ENCODE data around the gene ADGRG7.
"Not testable (repeated sequence)": the region's sequence is repeated elsewhere in the genome, so short reads cannot be mapped to it uniquely, and the experiment has no call there.

Gene ADGRG7

DNA sequence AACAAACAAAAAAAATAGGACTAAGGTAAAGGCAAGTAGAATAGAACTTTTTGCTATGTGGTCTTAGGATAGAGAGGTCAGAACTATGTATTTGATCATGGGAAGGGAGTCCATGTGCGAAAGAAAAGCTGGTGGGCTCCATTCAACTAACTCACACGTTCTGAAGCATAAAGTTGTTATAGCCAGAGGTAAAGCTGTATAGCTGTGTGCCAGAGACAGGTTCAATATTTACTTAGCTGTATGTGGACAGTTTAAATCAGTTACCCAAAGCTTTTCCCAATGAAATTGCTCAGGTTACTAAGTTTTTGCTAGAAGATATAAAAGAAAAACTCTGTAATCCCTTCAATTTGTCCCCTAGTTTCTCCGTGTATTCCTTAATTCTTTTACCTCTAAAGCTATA lies 37.8 kb downstream of the ADGRG7 start:
- no peak for DNase-seq

- no peak for DNase-seq
Observed at GRCh38 chr3:100647657-100648056, 38.3 kb downstream of the ADGRG7 start.

DNA sequence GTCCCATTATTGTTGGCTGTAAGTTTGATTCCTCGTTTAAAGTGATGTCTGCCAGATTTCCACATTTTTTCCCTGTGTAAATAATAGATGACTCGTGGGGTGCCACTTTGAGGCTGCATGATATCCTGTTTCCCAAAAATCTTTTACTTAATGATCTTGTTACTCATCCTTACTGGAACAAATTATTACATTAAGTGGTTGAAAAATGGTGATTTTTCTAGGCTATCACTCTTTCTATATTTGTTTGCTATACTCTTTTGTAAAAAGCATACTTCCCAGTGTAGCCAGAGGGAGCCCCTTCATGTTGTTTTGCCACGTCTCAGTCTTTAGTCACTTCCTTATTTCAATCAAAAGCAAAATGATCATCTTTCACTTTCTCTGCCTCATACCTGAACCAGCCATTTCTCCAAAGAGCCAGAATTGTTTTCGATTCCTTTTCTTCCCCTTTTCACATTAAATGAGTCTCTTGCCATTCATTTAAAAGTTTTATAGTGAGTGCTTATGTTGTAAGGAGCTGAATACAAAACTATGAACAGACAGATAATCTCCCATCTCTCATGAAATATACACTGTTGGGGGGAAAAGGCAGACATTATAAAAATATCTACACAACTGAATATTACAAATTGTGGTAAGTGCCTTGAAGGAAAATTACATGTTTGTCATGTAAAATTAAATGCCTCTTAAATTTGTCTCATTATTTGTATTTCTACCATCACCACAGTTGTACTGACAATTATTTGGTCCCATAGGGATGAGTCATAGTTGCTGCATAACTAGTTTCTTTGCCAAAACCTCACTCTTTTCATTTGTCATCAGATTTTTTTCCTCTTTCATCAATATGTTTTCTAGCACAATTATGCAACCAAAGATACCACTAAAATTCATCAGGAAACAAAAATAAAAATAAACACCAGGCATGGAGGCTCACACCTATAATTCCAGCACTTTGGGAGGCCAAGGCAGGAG lies 41.5 kb downstream of the ADGRG7 start:
- peak in 1 of 2 donors; percentile 11 for DNase-seq

GRCh38 chr3:100653604-100654294 lies 44.3 kb downstream of the ADGRG7 start:
- no peak for DNase-seq

DNA sequence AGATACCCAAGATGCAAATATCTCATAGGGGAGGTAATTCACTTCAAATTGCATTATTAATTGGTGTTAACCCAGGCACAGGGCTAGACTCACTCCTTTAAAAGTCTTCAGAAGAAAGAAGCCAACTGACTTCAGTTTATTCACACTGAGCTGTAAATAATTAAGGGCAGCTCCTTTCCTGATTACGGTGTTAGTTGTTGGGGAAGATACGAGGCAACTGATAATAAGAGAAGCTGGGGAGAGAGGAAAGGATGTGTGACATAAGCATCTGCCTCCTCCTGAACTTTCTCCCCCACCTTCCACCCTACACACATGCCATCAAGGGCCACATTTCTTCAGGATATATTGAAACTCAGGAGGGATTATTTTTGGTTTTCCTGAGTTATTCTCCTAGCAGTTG lies 47.5 kb downstream of the ADGRG7 start:
- DNase-seq, result no peak

DNA sequence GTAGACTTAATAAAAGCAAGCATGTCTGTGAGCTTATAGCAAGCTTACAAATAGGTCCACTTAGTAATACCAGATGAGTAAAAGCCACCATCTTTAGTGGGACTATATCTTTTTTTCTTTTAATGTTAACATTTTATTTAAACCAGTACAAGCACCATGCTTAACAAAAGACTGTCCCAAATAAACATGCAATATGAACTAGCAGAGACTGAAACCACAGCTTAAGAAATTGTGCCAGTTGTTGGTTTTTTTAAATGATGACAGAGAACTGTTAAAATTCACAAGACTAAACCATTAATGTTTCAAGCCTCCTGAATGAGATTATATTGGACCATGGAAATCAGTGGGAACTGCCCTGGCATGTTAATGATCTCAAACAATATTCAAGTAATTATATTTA lies 51.9 kb downstream of the ADGRG7 start:
- not testable (repeated sequence) for DNase-seq

DNA sequence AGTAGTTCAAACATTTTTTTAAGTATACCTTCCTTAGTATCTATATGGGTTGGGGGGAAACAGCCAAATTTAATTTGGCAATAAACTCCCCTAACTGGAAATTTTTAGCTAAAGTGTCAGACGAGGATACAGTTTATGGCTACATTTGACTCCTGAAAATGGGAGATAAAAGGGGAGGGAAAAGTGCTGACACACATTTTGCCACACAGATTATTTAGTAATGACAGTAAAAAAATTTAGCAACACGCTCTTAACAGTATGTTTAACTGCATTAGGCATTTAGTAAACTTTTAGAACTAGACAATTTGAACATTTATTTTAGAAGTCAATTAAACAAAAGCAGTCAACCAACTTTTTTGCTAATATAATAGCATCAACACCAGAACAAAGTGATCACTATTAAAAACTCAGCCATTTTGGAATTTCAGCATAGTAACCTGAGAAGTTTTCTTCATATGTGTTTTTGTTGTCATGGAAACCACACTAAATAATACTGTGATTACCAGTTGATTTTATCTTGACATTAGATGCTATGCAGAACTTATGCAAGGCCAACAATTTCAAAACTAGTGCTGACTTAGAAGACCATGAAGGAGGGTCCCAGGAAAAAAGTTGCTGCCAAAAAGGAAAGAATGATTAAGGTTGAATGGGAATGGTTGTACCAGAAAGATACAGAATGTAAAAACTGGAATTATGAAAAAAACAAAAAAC lies 52.9 kb downstream of the ADGRG7 start:
- no peak for DNase-seq

GRCh38 chr3:100665230-100665629 lies 55.8 kb downstream of the ADGRG7 start:
- peak in 1 of 2 donors; percentile 25 for DNase-seq

DNA sequence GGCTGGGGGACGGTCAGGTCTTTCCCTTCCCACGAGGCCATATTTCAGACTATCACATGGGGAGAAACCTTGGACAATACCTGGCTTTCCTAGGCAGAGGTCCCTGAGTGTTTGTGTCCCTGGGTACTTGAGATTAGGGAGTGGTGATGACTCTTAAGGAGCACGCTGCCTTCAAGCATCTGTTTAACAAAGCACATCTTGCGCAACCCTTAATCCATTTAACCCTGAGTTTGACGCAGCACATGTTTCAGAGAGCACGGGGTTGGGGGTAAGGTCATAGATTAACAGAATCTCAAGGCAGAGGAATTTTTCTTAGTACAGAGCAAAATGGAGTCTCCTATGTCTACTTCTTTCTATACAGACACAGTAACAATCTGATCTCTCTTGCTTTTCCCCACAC lies 57.3 kb downstream of the ADGRG7 start:
- DNase-seq, result not testable (repeated sequence)

GRCh38 chr3:100667316-100667715 lies 57.9 kb downstream of the ADGRG7 start:
- DNase-seq, result not testable (repeated sequence)

GRCh38 chr3:100670995-100671394 lies 61.6 kb downstream of the ADGRG7 start:
- not testable (repeated sequence) for DNase-seq

- DNase-seq, result no peak
Observed at GRCh38 chr3:100681496-100681895, 72.1 kb downstream of the ADGRG7 start.

GRCh38 chr3:100682056-100682853 lies 72.9 kb downstream of the ADGRG7 start:
- no peak for DNase-seq

DNA sequence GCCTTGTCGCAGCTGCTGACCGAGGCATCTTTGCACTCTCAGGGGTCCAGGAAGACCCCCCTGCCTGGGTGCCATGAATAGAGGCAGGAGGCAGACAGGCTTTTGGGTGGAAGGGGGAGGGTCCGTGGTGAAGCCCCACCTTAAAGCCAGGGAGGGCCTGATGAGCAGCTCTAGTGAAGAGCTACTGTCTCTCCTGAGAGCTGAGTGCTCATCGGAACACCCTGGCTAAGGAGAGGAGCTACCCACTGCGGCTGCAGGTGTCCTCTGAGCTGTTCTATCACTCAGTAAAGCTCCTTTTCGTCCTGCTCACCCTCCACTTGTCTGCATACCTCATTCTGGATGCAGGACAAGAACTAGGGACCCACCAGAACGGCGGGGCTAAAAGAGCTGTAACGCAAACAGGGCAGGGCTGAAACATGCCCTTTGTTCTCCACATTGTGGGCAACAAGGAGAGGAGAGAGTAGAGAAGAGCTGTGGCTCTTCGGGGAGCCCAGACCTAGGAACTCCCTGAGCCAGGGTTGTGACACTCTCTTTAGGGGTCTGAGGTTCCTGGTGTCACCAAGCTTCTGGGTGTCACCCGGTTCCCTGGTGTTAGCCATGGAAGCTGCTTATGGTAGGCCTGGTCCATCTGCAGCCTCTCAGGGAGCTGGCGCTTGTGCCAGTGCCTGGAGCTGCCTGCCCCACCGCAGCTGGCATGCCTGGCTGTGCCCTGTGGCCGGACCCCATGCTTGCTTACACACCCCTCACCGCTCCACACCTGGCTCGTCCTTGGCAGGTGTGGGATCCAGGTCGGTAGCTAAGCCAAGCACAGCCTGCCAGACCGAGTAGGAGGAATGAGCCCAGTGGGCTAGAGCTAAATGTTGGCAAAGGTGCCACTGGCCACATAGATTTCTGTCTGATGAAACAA lies 73.7 kb downstream of the ADGRG7 start:
- no peak for DNase-seq

DNA sequence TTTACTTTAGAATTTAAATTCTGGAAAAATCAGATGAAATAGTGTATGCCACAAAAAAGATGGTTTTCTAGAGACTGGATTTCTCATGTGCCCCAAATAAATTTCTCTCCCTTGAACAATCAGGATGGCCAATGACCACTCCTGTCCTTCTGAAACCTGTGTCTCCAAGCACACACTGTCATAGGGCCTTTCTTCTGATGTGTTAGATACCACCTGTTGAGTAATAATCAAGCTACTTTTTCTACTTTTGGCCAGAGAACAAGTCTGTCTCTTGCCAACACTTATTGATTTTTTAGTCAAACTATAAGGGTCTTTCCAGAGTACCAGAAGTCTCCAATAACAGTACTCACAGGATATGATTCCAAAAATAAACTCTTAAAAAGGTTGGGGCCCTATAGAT lies 83.8 kb downstream of the ADGRG7 start:
- DNase-seq, result no peak

DNA sequence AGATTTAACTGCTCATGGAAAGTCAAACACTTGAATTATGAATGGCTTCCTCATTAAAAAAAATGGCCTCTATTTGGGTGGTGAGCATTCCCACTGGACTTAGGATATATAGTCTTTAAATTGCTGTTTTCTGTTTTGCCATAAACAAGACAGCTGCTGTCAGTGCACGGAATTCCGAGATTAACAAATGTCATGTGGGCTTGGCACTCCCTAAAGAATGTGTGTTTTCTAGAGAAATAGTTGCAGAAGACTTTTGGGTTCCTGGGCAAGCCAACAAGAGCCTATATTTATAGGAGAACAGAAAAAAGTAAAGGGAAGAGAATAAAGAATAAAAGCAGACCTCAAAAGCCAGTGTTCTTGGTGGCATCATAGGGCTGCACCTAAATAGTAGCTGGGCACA lies 86.3 kb downstream of the ADGRG7 start:
- DNase-seq, result no peak

- DNase-seq, result no peak
Observed at GRCh38 chr3:100696161-100696560, 86.8 kb downstream of the ADGRG7 start.

DNA sequence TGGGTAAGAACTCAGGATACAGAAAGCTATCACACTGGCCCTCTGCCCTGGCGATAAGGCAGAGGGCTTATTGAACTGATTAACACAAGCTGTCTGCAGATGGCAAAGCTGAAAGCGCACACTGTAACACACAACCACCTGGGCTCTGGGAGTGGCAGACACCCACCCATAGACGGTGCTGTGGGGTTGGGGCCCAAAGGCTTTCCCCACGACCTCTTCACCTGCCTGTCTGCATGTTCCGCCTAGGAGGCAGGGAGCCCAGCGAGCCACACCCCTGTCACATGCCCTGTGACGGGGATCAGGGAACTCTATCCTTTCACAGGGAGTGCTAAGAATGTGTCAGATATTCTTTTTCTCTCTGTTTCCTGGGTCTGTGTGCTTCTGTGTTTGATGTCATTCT lies 87.8 kb downstream of the ADGRG7 start:
- DNase-seq, result no peak

DNA sequence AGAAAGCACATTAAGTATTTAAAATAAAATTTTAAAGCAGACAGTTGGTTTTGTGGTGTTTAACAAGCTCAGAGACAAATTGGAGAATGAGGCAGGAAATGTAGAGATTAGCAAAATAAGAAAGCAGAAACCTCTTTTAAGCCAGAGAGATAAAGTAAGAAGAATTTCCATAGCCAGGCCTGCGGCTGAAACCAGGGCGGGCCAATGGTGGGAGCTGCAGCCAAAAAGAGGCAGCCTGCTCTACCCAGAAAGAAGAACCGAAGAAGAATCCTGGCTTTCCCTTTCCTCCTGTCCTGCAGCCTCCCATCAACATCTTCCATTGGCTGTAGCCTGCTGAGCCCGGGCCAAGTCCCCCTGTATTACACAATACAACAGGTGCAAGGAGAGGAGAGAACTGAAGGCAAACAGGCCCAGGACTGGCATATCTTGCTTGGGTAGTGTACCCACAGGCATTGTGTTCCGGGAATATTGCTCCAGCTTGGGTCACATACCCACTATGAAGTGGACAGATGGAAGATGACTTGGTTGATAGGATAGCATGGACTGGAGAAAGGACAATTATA lies 88.4 kb downstream of the ADGRG7 start:
- DNase-seq, result no peak

GRCh38 chr3:100698736-100699135 lies 89.3 kb downstream of the ADGRG7 start:
- DNase-seq, result no peak

DNA sequence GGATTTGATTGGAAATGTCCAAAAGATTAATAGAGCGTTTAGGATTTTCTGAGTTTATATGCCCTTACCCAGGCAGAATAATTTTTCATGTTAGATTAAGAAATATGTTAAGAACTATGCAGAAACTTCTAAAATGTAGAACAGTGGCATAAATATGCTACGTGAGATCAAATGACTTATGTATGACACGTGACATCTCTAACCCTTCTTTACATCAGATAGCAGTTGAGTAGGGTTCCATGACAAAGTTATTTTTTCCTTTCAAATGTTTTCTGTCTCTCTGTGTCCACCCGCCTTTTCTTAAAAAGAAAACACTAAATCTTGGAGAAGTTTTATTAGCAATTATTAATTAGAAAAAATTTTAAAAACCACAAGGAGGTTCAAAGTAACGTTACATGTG lies 91.3 kb downstream of the ADGRG7 start:
- no peak for DNase-seq

Data from CD4-positive, alpha-beta T cell treated with Interleukin-1 beta for 1 hour (primary cell).